Liver (tissue), 9 donors: ENCODE results near the gene NEK2. TPM values are rescaled to one million over a fixed set of nuclear protein-coding genes. Genes with fewer than 3 reads are reported as not detected.
"Not testable (repeated sequence)": the region's sequence is repeated elsewhere in the genome, so short reads cannot be mapped to it uniquely, and the experiment has no call there.

Experiments
- DNase-seq: peaks from one replicate; pipeline ENCODE4 v3.0.0-alpha.2; 2017; ENCODE audit warnings: low spot score
- H3K27ac ChIP-seq, 2 donors: one replicate each; pipeline ENCODE4 v1.7.0; 2013; ENCODE audit warnings: inconsistent platforms in 2 of 2, low read length in 2 of 2, control low read depth in 1 of 2, low read depth in 1 of 2, mild to moderate bottlenecking in 1 of 2
- H3K27me3 ChIP-seq, 4 donors: one replicate each; pipeline versions ENCODE4 v1.6.1 to v1.7.0; 2013; ENCODE audit warnings: low read length in 3 of 4, inconsistent platforms in 1 of 4, mild to moderate bottlenecking in 1 of 4, moderate library complexity in 1 of 4; ENCODE audit not compliant: control insufficient read depth in 4 of 4, insufficient read depth in 4 of 4
- H3K36me3 ChIP-seq, 4 donors: one replicate each; pipeline versions ENCODE4 v1.6.1 to v1.7.0; 2013; ENCODE audit warnings: low read length in 3 of 4, mild to moderate bottlenecking in 3 of 4, low read depth in 1 of 4, moderate library complexity in 1 of 4; ENCODE audit not compliant: control insufficient read depth in 4 of 4, insufficient read depth in 3 of 4
- H3K4me1 ChIP-seq, 4 donors: one replicate each; pipeline versions ENCODE4 v1.6.1 to v1.7.0; 2013; ENCODE audit warnings: low read length in 3 of 4, mild to moderate bottlenecking in 3 of 4, moderate library complexity in 1 of 4; ENCODE audit not compliant: control insufficient read depth in 4 of 4, insufficient read depth in 4 of 4
- H3K4me3 ChIP-seq, 3 donors: one replicate each; pipeline versions ENCODE4 v1.6.1 to v1.7.0; 2013; ENCODE audit warnings: low read length in 3 of 3, control low read depth in 1 of 3, low read depth in 1 of 3, mild to moderate bottlenecking in 1 of 3
- H3K9ac ChIP-seq, 2 donors: one replicate each; pipeline ENCODE4 v1.7.0; 2013; ENCODE audit warnings: low read length in 2 of 2, mild to moderate bottlenecking in 2 of 2, moderate library complexity in 2 of 2, control low read depth in 1 of 2, low read depth in 1 of 2
- H3K9me3 ChIP-seq, 4 donors: one replicate each; pipeline versions ENCODE4 v1.6.1 to v1.7.0; 2013; ENCODE audit warnings: low read length in 3 of 4; ENCODE audit not compliant: control insufficient read depth in 4 of 4
- ATF3 ChIP-seq: IDR thresholded peaks from 2 replicates; pipeline ENCODE4 v1.6.1; 2016; ENCODE audit warnings: antibody characterized with exemption
- CTCF ChIP-seq: fragments of 150-350 bp; IDR thresholded peaks from 2 replicates; pipeline ENCODE4 v1.5.1; 2017; ENCODE audit warnings: improper control_type of control experiment, low read depth, low read length; ENCODE audit not compliant: missing input control
- EGR1 ChIP-seq, 2 donors: IDR thresholded peaks; 2 replicates each; pipeline ENCODE4 v1.6.1; 2016 to 2018; ENCODE audit warnings: antibody characterized with exemption in 2 of 2, low read depth in 2 of 2
- FOXA1 ChIP-seq: IDR thresholded peaks from 2 replicates; pipeline ENCODE4 v1.6.1; 2016; ENCODE audit warnings: antibody characterized with exemption
- FOXA2 ChIP-seq: IDR thresholded peaks from 2 replicates; pipeline ENCODE4 v1.6.1; 2016; ENCODE audit warnings: antibody characterized with exemption
- GABPA ChIP-seq, 2 donors: IDR thresholded peaks in 1 of 2; conservative IDR thresholded peaks in 1 of 2; 2 replicates each; pipeline ENCODE4 v1.6.1; 2016; ENCODE audit warnings: antibody characterized with exemption in 2 of 2, mild to moderate bottlenecking in 1 of 2, moderate library complexity in 1 of 2
- HNF4A ChIP-seq, 2 donors: conservative IDR thresholded peaks; 2 replicates each; pipeline ENCODE4 v1.6.1; 2016; ENCODE audit warnings: antibody characterized with exemption in 2 of 2, mild to moderate bottlenecking in 2 of 2
- HNF4G ChIP-seq: IDR thresholded peaks from 2 replicates; pipeline ENCODE4 v1.6.1; 2016; ENCODE audit warnings: antibody characterized with exemption
- JUND ChIP-seq, 2 donors: IDR thresholded peaks; 2 replicates each; pipeline ENCODE4 v1.6.1; 2016; ENCODE audit warnings: antibody characterized with exemption in 2 of 2
- NR2F2 ChIP-seq: IDR thresholded peaks from 2 replicates; pipeline ENCODE4 v1.6.1; 2016; ENCODE audit warnings: antibody characterized with exemption
- RAD21 ChIP-seq, 2 donors: IDR thresholded peaks; 2 replicates each; pipeline ENCODE4 v1.6.1; 2016; ENCODE audit warnings: antibody characterized with exemption in 2 of 2, mild to moderate bottlenecking in 2 of 2
- REST ChIP-seq: IDR thresholded peaks from 2 replicates; pipeline ENCODE4 v1.6.1; 2016; ENCODE audit warnings: antibody characterized with exemption, mild to moderate bottlenecking
- RXRA ChIP-seq, 2 donors: IDR thresholded peaks; 2 replicates each; pipeline ENCODE4 v1.6.1; 2017 to 2018; ENCODE audit warnings: antibody characterized with exemption in 2 of 2, mild to moderate bottlenecking in 1 of 2
- SP1 ChIP-seq: IDR thresholded peaks from 2 replicates; pipeline ENCODE4 v1.6.1; 2018; ENCODE audit warnings: antibody characterized with exemption, mild to moderate bottlenecking
- YY1 ChIP-seq: IDR thresholded peaks from 2 replicates; pipeline ENCODE4 v1.6.1; 2016; ENCODE audit warnings: antibody characterized with exemption, mild to moderate bottlenecking
- ZBTB33 ChIP-seq: IDR thresholded peaks from 2 replicates; pipeline ENCODE4 v1.6.1; 2016; ENCODE audit warnings: antibody characterized with exemption
- WGBS: extraction: QIAGEN DNeasy Blood & Tissue Kit; methylation state at CpG from one replicate; pipeline ENCODE4 v1.1.7; 2013; 5-methylcytosine and 5-hydroxymethylcytosine counted together
- polyA plus RNA-seq, 2 donors: library from polyadenylated mRNA; stranded (reverse) in 1 of 2; unstranded in 1 of 2; fragments of 200-250 nt in 1 of 2; fragments of >200 nt in 1 of 2; fragmentation: Nextera tagmentation in 1 of 2; extraction: Ambion mirVana in 1 of 2; gene quantifications; one replicate each; pipeline versions ENCODE4 v1.2.1 to v1.2.3, GENCODE V29; 2013 to 2015
- total RNA-seq, 2 donors: library from RNA; depleted of rRNA; stranded (reverse); fragments of >200 nt; gene quantifications; one replicate each; pipeline ENCODE4 v1.2.3, GENCODE V29; 2014
- TF ChIP-seq, protein P1 (sequence below): IDR thresholded peaks from 2 replicates; pipeline ENCODE4 v1.6.1; 2016; ENCODE audit warnings: antibody characterized with exemption
- donor health status: healthy.
- donor health status: healthy.
- donor health status: healthy.
- donor health status: healthy.
- donor health status: healthy.

NEK2 gene
- total and polyA plus RNA-seq, 4 donors, result 0.29 to 25.7 (median 1.3) TPM; not detected in 1

DNA sequence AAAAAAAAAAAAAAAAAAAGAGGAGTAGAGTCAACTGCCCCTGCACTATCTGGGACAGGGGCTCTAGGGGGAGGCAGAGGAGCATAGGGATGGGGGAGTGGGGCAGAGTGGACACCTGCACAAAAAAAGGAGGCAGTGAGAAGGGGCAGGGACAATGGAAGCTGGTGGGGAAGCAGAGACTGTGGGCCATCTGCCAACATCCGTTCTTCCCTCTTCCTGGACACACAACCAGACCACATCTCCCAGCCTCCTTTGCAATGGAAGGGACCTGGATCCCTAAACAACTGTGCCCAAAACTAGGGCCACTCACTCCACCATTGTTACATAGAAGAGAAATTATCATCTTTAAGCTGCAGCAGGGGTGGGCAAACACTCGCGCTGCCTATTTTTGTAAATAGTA is 38.4 kb downstream of the NEK2 start:
- H3K4me3 ChIP-seq, result no peak overlapping the region
- H3K36me3 ChIP-seq, result no peaks in the 10 kb centered on the region
- WGBS, result 78% methylated on average over 3 of the region's 3 CpGs
- no peak overlapping the region for H3K9ac ChIP-seq
- no peaks in the 10 kb centered on the region for H3K27me3 ChIP-seq
- no peak overlapping the region for H3K27ac ChIP-seq
- TF ChIP-seq FOXA1 (no peak), CTCF (no peak), ATF3 (no peak), SP1 (no peak), ZBTB33 (no peak), YY1 (no peak), GABPA (IDR thresholded peaks at IDR 0.05 in 1 of 2, conservative IDR thresholded peaks at IDR 0.05 in 1 of 2) (no peak), RXRA (IDR thresholded peaks at IDR 0.05) (no peak), REST (no peak)
- TF ChIP-seq, protein P1, sequence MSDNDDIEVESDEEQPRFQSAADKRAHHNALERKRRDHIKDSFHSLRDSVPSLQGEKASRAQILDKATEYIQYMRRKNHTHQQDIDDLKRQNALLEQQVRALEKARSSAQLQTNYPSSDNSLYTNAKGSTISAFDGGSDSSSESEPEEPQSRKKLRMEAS, result no peak
- no peak for DNase-seq
- H3K4me1 ChIP-seq, result peaks cover 6 to 43% (median 18%) of the 10 kb centered on the region in 4 donors
- H3K9me3 ChIP-seq, result no peaks in the 10 kb centered on the region

DNA sequence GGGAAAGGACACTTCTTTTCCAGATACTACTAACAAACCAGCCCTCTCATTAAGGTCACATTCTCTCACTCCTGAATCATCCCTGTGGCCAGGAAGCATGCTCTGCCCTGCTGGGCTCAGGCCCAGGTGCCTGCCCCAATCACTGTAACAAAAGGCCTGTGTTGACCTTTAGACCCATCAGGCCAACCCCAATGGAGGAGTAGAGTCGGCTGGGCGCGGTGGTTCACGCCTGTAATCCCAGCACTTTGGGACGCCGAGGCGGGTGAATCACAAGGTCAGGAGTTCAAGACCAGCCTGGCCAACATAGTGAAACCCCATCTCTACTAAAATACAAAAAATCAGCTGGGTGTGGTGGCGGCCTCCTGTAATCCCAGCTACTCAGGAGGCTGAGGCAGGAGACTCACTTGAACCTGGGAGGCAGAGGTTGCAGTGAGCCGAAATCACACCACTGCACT is 38.8 kb downstream of the NEK2 start:
- peaks cover 6 to 44% (median 18%) of the 10 kb centered on the region in 4 donors for H3K4me1 ChIP-seq
- not testable (repeated sequence) for H3K9me3 ChIP-seq, H3K27me3 ChIP-seq, DNase-seq, H3K9ac ChIP-seq, H3K36me3 ChIP-seq, H3K4me3 ChIP-seq, H3K27ac ChIP-seq
- 45% methylated on average over 9 of the region's 9 CpGs for WGBS
- TF ChIP-seq HNF4A (conservative IDR thresholded peaks at IDR 0.05) (peak; percentile 93 to 94), SP1 (peak; percentile 89), REST (peak; percentile 58), FOXA2 (peak; percentile 72), RAD21 (IDR thresholded peaks at IDR 0.05) (peak; percentile 20 to 50), RXRA (IDR thresholded peaks at IDR 0.05) (peak; percentile 84 to 92), NR2F2 (peak; percentile 43), HNF4G (peak; percentile 91), YY1 (peak; percentile 85), EGR1 (IDR thresholded peaks at IDR 0.05; ENCODE audit: low read depth in 2 of 2) (peak in 1 of 2 donors; percentile 94), JUND (IDR thresholded peaks at IDR 0.05) (peak in 1 of 2 donors; percentile 70), FOXA1 (peak; percentile 75), ZBTB33 (peak; percentile 49), GABPA (IDR thresholded peaks at IDR 0.05 in 1 of 2, conservative IDR thresholded peaks at IDR 0.05 in 1 of 2) (peak in 1 of 2 donors; percentile 22)
- TF ChIP-seq, protein P1, result peak; percentile 90
